RPMI8226 (cell line): ENCODE measurements around the gene ERICH6B.

Experiments used
- DNase-seq: peaks from one replicate; pipeline ENCODE4 v3.0.0-alpha.2; 2015

The ERICH6B gene

DNA sequence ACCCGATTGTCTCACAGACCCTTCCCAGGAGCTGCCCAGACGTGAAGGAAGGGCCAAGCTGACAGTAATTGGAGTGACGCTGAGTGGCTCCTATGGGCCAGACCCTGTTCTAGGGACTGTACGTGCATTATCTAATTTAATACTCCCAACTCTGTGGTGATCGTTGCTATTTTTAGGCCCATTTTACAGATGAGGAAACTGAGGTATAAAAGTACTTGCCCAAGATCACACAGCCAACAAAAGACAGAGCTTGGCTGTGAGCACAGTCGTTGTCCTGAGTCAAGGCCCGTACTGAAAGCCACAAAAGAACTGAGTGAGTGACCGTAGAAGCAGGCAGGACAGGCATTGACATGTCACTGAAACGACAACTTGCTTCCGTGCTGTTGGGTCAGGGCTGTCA, 74.7 kb downstream of the ERICH6B start:
- no peak for DNase-seq

- DNase-seq: no peak
Measured at GRCh38 chr13:45540195-45540594, 75.3 kb downstream of the ERICH6B start.

GRCh38 chr13:45538382-45538781, 77.2 kb downstream of the ERICH6B start:
- no peak for DNase-seq

GRCh38 chr13:45537516-45537915, 78.0 kb downstream of the ERICH6B start:
- DNase-seq: no peak

- no peak for DNase-seq
Measured at GRCh38 chr13:45536224-45536623, 79.3 kb downstream of the ERICH6B start.

GRCh38 chr13:45534604-45535003, 80.9 kb downstream of the ERICH6B start:
- no peak for DNase-seq

DNA sequence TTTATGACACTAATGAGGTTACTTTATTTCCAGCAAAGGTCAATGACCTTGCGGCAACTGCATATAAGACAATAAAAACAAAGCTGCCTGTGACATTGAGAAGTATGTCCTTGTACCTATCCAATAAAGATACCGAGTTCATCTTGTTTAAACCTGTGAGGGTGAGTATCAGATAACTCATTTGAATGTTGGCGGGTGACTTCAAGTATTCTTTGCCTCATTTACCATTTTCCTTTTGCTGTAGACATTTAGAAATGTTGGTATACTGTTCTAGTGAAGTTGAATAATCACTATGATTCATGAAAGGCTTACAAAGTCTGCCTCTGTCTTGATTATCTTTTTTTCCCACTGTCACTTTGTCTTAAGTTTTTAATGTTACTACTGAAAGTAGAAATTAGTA, 85.8 kb downstream of the ERICH6B start:
- DNase-seq: no peak

DNA sequence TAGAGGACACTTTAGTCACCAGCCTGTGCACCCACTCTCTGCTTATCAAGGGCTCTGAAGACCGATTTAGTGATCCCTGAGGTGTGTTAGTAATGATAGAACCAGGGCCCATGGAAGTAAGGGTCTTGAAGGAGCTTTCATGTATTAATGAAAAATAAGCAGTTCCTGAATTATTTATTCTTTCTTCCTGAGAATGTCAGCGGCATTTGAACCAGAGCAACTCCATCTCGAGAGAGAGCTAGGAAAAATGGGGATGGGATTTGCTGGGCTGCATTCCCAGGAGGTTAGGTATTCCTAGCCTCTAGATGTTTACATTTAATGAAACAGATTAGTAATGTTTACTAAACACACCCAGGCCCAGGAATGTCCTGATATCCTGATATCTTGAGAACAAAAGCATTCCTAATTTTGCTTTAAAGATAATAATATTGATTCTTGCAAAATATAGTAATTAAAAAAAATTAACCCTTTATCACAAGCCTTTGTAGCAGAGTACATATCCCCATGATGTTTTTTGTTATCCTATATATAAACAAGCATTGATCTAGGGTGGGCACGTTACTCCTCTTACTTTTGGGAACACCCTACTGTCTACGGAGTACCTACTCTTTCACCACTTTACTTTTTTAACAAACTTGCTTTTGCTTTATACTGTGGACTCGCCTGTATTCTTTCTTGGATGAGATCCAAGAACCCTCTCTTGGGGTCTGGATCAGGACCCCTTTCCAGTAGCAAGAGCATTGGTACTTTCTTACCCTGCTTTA, 87.7 kb downstream of the ERICH6B start:
- DNase-seq: no peak

GRCh38 chr13:45522571-45522970, 93.0 kb downstream of the ERICH6B start:
- no peak for DNase-seq

- no peak for DNase-seq
Measured at GRCh38 chr13:45521297-45521696, 94.2 kb downstream of the ERICH6B start.

DNA sequence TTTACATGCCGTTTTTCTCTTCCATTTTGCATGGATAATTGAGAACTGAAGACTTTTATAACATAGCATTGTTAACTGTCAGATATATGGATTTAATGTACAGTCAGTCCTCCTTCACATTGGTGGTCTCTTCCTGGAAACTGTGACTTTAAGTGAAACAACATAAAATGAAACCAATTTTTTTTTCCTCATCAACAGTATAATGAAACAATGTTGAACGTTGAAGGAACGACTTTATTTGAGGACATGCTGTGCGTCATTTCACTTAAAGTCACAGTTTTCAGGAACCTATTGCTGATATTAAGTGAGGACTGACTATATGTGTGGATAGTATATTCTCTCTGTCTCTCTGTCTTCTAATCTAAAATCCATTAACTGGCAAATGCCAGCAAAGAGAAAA, 96.0 kb downstream of the ERICH6B start:
- DNase-seq: no peak

DNA sequence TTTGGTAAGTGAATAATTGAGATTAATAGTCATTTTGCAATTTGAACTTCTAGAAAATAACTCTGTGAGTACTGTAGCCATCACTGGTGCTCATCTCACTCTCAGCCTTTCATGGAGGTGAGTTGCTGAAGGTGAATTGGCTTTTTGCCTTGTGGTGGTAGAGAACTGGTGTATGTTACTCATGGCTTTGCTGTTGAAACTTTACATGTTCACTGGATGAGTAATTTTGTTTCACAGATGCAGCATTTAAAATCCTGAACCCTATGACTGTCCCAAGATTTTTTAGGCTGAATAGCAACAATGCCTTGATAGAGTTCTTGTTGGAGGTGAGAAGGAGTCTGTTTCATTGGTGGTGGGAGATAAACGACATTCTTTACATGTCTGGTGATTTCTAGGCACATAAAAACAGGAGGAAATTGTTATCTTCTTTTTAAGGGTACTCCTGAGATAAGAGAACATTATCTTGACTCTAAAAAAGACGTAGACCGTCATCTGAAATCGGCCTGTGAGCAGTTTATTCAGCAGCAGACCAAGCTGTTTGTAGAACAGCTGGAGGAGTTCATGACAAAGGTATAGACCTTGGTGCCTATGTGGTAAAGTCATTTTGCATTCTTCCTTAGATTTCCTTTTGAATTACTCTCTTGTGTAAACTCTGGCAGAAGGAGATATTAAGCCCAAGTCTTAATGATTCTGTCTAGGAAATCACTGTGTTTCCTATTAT, 96.9 kb downstream of the ERICH6B start:
- no peak for DNase-seq

DNA sequence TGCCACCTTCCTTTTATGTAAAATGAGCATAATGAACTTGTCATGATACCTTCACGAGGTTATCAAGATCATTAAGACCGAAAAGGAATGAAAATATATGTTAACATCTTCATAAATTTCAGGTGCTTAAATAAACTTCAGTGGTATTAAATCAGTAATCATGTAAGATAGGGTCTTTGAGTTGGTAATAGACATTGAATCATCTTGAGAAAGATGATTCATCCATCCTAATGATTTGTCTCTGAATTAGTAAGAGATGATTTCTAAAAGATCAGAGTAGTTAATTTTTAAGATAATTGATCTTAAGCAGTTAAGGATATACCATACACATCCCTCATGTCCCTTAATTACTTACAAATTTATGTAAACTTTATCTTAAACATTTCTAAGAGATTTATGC, 98.8 kb downstream of the ERICH6B start:
- DNase-seq: no peak

- DNase-seq: no peak
Measured at GRCh38 chr13:45512098-45512496, 103.4 kb downstream of the ERICH6B start.

GRCh38 chr13:45511310-45512097, 104.0 kb downstream of the ERICH6B start:
- DNase-seq: peak; percentile 52

DNA sequence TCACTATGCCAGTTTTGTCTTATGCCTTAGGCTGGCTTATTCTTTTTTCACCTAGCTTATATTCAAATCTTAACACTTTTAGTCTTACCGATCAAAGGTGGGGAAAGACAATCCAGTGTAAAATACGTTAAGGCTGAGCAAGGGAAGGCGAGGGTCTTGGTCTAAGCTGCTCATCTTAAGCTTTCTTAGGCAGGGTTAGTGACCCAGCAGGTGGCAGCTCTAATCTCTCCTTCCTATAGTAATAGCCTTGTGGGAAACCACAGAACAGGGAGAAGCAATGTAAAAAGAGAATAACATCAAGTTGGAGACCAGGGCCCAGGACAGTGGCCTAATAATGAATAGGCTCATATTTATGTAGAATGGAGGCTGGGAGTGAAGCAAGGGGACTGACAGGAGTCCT, 104.9 kb downstream of the ERICH6B start:
- DNase-seq: no peak

DNA sequence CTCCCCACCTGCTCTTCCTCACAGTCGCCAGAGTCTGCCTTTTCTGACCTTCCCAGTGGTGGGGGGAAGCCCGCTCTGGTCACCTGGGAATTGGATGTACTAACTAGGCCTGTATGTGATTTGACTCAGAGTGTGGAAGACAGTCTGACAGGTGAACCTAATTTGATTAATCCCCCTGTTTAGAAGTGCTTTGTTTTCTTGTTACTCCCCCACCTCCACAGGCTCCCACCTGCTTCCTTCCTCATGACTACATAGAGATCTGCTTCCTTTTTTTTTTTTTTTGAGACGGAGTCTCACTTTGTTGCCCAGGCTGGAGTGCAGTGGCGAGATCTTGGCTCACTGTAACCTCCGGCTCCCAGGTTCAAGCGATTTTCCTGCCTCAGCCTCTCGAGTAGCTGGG, 106.8 kb downstream of the ERICH6B start:
- DNase-seq: no peak

DNA sequence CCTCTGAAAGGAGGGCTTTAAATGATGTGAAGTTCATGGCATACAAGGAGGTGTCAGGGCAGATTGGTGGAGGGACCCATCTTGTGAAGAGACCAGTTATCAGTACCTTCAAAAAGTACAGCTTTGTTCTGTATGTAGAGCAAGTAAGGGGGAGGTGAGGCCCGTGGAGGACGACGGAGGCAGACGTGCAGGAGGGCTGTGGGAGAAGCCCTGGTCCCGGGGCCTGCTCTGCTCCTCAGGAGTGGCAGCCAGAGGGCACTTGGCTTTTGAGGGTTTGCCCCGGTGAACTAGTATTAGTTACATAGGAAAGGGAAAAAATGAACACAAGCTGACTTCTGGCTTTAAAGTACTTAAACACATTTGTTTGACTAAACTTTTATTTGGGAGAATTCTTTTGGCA, 108.7 kb downstream of the ERICH6B start:
- DNase-seq: no peak

GRCh38 chr13:45503658-45504057, 111.9 kb downstream of the ERICH6B start:
- no peak for DNase-seq

DNA sequence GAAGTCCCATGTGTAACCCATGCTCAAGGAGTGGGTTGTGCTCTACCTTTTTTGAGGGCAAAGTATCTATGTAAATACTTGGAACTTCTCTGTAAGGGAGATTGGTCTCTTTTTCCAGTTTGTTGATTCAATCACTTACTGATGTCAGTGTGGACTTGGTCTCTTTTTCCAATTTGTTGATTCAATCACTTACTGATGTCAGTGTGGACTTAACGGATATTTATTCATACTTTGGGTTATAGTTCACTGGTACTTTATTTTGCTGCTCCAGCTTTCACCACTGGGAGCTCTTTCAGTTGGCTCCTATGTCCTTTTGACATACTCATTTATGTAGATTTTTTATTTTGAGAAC, 114.4 kb downstream of the ERICH6B start:
- no peak for DNase-seq

GRCh38 chr13:45500492-45501174, 114.9 kb downstream of the ERICH6B start:
- DNase-seq: no peak

GRCh38 chr13:45496942-45497341, 118.6 kb downstream of the ERICH6B start:
- no peak for DNase-seq

- no peak for DNase-seq
Measured at GRCh38 chr13:45492538-45492937, 123.0 kb downstream of the ERICH6B start.
